Measurements from ENCODE around the gene FCHSD2.
"Not testable (repeated sequence)": the region's sequence is repeated elsewhere in the genome, so short reads cannot be mapped to it uniquely, and the experiment has no call there.

The FCHSD2 gene

DNA sequence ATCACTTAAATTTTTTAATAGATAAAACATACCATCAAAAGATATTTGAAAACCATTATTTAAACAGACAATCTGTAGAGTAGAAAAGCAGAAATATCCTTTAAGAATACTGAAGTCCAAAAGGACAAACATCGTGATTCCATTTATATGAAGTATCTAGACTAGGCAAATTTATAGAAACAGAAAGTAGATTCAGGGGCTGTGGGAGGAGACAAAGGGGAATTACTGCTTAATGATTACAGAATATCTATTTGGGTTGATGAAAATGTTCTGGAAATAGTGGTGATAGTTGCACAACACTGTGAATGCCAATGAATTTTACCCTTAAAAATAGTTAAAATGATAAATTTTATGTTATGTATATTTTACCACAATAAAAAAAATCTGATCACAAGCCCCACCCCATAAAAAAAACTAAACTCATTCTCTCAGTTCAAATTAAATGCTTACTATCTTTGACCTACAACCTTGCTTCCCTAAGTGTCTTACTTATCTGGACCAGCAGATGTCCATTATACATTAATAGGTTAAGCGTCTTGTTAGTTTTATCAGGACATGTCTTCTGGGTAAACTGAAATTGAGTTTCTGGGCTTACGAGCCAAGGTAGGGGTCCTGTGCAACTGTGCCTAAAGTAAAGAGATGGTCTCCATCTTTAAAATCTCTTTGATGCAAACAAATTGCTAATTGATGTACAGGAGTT is 86.3 kb downstream of the FCHSD2 start:
- DNase-seq = no peak

DNA sequence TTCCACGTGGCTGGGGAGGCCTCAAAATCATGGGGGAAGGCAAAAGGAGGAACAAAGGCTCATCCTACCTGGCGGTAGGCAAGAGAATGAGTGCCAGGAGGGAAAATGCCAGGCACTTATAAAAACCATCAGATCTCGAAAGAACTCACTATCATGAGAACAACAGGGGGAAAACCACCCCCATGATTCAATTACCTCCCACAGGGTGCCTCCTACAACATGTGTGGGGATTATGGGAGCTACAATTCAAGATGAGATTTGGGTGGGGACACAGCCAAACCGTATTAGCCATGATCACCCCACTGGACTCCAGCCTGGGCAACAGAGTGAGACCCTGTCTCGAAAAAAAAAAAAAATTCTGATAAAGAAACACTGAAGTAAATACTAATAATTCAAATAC is 87.1 kb downstream of the FCHSD2 start:
- no peak for DNase-seq

DNA sequence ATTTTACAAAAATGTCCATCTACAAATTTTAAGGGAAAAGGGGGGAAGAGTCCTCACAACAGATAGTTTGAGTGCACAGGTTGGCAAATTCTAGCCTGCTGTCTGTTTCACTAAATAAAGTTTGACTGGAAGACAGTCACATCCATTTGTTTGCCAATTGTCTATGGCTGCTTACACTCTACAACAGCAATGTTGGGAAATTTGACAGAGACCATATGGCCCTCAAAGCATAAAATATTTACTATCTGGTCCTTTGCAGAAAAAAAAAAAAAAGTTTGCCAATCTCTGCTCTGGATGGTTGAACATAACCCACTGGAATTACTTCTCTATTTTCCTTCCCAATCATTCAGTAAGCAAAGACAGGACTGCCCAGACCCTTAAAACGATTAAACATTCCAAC is 88.2 kb downstream of the FCHSD2 start:
- no peak for DNase-seq

DNA sequence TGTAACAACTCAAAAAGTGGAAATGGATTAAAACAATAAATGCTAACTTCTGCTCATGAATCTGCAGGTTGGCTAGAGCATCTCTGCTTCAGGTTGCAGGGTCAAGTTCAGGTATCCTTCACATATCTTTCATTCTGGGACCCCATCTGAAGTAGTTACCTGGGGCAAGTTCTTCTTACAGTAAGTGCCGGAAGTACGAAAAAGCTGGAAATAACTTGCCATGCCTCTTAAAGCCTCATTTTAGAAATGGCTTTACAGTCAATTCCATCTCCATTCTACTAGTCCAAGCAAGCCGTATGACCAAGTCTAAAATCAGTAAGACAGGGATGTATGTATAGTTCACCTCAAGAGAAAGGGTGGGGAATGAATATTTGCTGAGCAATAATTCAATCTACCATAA is 93.7 kb downstream of the FCHSD2 start:
- DNase-seq = no peak

DNA sequence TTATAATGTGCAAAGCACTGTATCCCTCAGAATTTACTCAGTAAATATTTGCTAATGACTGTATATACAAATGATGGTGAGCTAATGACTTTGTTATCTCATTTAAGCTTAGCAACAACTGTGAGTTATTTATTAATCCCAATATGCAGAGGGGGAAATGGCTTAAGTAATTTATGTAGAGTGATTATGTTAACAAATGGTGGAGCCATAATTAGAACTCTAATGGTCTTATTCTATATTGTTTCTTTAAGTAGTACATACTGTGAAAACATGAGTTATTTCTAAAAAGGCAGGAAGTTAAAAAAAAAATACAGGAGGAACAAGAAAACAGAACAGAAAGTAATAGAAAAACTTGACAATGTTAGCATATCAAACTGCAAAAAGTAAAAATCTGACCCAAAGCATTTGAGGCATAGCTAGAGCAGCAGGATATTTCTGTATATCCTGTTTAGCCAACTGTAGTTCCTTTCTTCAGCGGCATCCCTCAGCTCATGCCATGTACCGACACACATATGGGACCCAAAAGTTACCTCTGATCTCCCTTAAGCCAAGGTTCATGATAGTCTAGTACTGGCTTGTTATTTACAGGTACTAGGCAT is 94.2 kb downstream of the FCHSD2 start:
- no peak for DNase-seq

DNA sequence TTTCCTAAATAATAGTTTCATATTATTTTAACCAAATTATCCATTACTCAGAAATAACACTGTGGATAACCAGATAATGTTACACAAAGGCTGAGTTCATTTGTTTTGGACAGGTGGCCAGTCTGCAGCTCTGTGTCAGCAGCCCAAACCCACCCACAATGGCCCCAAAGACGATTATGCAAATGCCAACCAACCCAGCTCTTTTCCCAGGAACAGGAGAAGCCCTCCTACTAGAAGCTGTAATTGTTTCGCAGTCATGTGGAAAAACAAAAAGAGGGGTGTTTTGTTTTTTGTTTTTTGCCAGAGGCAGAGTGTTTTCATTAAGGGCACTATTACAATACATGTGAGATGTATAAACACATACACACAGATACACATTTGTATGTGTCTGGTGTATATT is 102.1 kb downstream of the FCHSD2 start:
- DNase-seq = no peak

DNA sequence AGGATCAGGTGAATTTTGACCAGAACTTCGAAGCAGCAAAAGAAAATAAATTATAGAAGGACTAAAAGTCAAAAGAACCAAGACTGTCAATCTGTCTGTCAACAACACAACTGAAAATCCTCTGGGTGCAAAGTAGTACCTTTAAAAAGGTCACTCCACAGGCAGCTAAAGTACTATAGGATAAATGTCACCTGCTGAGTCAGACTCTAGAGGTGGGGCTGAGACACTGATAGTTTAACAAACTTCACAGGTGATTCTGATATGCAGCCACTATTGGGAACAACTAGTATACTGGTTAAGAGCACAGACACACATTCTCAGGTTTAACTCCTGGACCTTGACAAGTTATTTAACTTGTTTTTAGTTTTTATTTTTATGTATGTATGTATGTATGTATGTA is 107.3 kb downstream of the FCHSD2 start:
- DNase-seq = peak; percentile 29

DNA sequence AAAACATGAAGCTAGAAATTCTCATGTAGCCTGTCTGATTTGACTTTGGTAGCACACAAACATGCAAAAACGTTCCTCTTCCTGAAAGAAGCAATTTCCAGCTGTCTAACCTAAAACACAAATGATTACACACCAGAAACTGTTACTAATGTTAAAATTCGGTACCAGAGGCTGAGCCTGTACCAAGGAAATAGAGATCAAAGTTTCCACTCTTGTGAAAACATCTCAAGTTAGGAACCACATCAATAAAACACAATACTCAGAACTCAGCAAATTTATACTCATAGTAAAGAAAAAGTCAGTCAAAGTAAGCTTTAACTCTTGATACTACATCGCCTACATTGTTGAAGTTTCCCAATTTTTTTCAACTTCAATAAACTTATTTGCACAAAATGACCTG is 107.8 kb downstream of the FCHSD2 start:
- DNase-seq = no peak

DNA sequence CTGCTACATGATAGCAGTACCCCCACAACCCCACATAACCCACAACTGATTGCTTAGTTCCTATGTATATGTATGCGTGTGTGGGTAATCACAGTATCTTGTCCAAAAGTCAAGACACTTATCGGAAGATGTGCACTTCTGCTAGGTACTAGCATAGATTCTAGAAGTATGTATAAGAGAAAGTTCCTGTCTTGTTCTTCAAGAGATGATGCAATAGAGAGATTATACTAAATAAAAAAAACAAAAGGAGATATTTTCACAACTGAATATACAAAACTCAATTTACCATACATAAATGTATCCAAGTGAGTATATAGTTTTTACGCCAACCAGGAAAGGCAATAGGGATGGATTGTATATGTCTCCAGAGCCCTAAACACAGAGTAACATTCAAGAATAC is 112.0 kb downstream of the FCHSD2 start:
- no peak for DNase-seq

DNA sequence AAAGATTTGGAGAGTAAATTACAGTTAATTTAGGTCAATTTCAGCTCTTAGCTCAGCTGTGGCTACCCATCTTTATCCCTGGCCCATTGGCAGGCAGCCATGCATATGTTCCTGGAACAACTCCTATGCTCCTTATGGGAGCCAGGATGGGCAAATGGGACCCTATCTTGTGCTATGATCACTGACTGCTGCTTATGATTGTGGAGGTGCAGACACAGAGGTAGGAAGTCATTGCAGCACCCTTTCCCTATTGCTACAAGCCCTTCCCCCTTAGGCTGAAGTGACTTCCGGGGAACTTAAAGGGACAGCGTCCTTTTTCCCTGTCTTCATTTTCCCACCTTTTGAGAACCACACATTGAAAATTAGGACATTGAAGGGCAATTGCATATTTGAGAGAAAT is 112.7 kb downstream of the FCHSD2 start:
- DNase-seq = no peak

DNA sequence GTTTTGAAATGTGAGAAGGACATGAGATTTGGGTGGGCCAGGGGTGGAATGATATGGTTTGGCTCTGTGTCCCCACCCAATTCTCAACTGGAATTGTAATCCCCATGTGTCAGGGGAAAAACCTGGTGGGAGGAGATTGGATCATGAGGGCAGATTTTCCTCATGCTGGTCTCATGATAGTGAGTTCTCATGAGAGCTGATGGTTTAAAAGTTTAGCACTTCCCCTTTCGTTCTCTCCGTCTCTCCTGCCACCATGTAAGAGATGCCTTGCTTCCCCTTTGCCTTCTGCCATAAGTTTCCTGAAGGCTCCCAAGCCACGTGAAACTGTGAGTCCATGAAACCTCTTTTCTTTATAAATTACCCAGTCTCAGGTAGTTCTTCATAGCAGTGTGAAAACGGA is 113.5 kb downstream of the FCHSD2 start:
- DNase-seq = no peak

DNA sequence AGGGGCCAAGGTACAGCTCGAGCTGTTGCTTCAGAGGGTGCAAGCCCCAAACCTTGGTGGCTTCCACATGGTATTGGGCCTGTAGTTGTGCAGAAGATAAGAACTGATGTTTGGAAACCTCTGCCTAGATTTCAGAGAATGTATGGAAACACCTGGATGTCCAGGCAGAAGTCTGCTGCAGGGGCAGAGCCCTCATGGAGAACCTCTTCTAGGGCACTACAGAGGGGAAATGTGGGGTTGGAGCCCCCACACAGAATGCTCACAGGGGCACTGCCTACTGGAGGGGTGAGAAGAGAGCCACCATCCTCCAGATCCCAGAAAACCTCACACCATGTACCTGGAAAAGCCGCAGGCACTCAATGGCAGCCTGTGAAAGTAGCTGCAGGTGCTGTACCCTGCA is 114.3 kb downstream of the FCHSD2 start:
- DNase-seq = not testable (repeated sequence)

DNA sequence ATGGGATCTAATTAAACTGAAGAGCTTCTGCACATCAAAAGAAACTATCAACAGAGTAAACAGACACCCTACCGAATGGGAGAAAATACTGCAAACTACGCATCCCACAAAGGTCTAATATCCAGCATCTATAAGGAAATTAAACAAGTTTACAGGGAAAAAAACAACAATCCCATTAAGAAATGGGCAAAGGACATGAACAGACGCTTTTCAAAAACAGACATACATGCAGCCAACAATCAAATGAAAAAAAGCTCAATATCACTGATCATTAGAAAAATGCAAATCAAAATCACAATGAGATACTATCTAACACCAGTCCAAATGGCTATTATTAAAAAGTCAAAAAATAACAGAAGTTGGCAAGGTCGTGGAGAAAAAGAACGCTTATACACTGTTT is 117.5 kb downstream of the FCHSD2 start:
- DNase-seq = no peak

DNA sequence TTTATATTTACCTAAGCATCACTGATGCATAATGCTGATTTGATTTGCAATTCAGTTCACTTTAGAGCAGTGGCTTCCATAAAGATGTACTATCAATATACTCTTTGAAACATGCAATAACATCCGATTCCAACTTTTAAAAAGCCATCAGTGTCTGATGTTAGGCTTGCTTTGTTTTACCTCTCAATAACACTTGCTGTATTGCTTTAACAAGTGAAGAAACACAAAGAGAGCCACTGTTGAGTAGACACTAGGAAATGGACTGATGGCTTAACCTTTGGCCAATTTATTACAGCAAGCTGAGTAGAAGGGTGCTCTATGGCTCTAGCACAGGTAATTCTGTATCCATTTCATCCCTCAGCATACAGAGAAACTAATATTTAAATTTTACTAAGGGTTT is 122.1 kb downstream of the FCHSD2 start:
- DNase-seq = no peak

DNA sequence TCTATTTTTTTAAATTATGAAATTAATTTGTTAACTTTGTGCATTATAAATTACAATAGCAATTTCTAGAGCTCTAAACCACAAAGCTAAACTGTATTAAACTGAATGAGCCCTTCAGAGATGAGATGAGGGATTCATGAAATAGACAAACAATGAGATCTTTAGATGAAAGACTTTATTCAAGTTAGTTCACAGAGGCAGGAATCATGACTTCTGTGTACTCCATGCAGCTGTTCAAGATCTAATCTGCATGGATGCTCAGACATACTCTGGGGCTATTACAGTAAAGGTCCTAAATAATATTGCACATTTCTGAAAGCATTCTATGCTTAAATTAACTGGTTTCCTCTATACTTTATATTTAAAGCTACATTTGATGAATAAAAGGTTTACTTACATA is 122.7 kb downstream of the FCHSD2 start:
- no peak for DNase-seq

DNA sequence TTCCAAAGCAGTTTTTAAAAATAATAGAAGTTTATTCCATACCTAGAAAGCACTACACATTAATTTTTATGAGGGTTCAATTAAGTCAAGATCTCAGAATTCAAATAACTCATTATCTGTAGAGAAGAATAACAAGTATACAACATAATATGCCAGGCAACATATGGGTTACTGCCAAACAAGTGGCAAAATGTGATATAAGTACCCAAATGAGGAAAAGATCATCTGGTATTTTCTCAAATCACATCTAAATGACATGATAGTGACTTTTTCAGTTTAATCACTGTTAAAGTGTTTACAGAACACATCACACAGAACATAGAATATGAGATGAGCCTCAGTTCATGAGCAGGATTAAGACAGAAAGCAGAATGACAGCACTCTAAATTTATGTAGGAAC is 123.3 kb downstream of the FCHSD2 start:
- no peak for DNase-seq

DNA sequence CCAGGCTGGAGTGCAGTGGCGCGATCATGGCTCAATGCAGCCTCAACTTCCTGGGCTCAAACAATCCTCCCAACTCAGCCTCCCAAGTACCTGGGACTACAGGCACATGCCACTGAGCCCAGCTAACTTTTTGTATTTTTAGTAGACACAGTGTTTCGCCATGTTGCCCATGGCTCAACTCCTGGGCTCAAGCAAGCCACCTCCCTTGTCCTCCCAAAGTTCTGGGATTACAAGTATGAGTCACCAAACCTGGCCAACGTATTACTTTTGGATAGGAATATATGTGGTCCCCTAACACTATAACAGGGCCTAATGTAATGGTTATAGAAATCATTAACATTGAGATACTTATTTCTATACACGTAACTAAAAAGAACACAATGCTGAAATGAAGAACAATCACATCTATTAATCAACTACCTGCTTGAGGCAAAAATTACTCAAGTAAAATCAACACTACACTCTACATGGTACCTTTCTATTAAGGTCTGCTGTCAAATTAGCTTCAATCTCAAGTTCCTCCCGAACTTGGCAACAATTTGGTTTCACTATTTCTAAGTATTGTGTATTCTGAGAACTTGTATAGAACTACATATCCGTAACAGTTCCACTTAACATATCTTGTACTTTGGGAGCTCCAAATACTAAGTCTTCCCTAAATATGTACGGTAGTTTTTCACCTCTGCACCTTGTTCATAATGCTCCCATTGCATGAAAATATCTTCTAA is 124.9 kb downstream of the FCHSD2 start:
- DNase-seq = no peak

DNA sequence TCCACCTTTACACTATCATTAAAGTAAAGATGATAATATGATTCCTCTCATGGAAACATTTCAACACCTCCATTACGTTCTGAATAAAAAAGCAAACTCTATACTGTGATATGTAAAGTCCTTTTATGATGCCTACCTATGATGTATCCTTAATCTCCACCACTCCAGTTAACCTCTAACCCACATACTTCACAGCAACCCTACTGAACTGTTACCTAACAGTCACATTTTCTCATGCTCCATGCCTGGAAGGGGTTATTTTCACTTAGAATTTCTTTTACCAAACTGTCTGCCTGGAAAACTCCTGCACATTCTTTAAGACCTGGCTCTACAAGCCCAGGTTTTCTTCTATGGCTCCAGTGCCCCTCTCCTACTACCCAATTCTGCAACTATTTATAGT is 129.1 kb downstream of the FCHSD2 start:
- no peak for DNase-seq

DNA sequence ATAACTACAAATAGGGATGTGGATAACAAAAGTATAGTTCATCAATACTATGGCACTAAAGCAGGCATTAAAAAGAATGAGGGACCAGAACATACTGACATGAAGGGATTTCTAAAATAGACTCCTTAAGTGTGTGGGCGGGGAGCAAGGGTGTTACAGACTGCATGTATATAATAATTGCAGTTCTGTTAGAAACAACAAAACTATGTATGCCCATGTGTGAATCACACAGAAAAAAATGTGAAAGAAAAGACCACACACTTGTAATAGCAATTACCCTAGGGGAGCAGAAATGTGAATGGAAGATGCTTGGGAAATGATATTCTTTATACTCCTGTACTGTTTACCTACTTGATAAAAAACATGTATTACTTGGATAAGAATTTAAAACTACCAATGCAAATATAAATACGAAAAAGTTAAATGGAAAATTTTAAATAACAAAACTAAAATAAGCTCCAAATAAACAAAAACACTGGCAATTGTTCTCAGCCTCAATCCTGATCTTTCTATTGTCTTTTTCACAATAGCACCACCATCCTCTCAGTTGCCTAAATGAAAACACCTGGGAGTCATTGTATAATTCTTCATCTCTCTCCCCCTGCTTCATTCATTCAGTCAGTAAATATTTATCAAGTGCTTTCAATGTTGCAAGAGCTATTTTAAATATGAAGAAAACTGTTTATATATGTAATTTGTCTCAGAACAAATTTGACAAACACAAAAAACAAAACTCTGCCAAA is 129.8 kb downstream of the FCHSD2 start:
- DNase-seq = no peak

DNA sequence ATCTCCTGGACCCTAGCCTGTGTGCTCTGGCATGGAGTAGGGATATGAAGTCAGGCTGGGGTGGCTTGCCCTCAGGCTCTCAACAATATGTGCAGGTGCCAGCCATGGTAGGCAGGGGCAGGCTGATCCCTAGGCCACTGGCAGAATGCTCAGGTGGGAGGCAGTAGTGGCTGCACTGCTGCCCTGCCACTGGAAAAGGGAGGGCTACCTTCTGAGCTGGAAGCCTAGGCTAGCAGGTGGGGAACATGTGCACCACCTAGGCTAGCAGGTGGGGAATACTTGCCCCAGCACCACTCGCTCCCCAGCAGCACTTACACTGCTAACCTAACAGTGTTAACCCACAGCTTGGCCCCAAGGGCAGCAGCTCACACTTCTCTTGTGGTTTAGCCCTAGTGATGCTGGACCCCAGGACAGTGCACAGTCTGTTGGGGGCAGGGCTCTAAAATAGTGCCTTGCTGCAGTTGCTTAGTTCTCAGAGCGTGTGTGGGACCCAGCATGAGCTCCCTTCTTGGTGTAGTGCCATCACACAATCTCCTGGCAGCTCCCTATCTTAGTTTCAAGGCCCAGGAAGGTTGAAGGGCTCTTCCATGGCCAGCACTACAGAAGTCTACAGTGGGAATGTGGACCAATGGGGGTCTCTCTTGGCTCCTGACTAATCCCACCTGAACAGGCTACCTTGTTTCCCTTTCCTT is 130.8 kb downstream of the FCHSD2 start:
- no peak for DNase-seq

DNA sequence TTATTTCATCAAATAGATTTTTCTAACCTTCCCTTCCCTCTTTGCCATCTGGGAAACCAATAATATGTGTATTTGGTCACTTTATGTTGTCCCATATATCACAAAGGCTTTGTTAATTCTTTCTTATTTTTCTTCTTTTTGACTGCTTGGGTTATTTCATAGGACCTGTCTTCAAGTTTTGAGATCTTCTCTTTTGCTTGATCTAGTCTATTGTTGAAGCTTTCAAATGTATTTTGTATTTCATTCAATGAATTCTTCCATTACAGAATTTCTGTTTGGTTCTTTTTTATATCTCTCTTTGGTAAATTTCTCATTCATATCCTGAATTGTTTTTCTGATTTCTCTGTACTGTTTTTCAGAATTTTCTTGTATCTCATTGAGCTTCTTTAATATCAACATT is 132.1 kb downstream of the FCHSD2 start:
- no peak for DNase-seq

DNA sequence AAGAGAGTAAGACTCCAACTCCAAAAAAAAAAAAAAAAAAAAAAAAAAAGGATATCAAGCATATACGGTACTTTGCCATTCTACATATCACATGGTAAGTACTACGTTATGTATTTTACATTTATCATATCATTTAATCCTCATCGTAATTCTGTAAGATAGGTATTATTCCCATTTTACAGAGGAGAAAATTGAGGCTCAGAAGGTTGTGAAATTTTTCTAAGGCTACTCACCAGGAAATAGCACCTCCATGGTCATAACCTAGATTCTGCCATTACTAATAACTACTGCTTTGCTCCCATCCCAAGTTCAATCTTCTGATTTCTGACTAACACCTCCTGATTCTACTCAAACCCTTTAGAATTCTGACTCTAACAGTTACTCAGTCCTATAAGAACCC is 138.0 kb downstream of the FCHSD2 start:
- no peak for DNase-seq

DNA sequence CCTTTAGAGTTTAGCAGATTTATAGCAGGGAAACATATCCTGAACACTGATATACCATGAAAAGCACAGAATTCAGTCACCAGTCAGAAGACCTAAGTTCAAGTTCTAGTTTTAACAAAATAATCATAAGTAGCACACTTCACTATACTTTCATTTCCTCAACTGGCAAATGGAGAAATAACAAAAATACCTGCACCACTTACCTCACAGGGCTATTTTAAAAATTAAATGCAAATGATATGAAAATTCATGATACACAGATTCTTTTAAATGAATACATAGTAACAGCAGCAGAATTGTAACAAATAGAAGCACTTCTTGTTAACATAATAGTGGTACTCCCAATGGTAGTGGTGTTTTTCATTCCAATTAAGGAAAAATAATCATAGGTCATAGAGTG is 139.0 kb downstream of the FCHSD2 start:
- no peak for DNase-seq

Data from CD4-positive, alpha-beta T cell treated with Interleukin-17A for 4 hours (primary cell).